ENCODE measurements around the gene PHYHIPL. TPM values are rescaled to one million over a fixed set of nuclear protein-coding genes. Genes with fewer than 3 reads are reported as not detected.

The PHYHIPL gene
- total and polyA plus RNA-seq, 2 of the 4 experiments (the other 2 are of a cell fraction), result not detected

DNA sequence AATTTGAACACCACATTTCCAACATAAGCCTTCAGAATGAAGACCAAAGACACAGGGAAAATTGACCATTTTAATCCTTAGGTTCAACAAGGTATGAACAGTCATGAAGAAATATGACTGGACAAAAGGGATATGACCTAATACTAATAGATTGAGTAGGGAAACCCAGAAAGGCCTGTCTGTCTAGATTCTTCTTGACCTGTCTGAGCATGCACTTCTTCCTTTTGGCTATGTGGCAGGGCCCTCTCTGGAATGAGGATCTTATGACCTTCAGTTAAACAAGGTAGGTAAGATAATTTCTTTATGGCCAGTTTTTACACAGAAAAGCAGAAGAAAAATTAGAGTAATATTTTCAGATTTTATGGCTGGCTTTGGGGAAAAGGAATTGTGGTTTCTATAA is 3.0 kb upstream of the PHYHIPL start:
- Histone ChIP-seq H4K91ac (ENCODE audit: insufficient read depth, low read depth, low read length) (no peak overlapping the region), H3K79me1 (ENCODE audit: low read depth in 1 of 2, low read length in 2 of 2) (no peaks in the 10 kb centered on the region), H3K4me1 (ENCODE audit: control insufficient read depth, insufficient read depth, low read length) (no peaks in the 10 kb centered on the region), H4K5ac (ENCODE audit: low read depth, low read length) (no peak overlapping the region), H2AK5ac (ENCODE audit: low read depth, low read length) (no peak overlapping the region), H3K23ac (ENCODE audit: low read depth, low read length) (no peak overlapping the region), H3K18ac (ENCODE audit: low read depth, low read length) (no peak overlapping the region), H3K36me3 (ENCODE audit: control insufficient read depth, insufficient read depth, low read length) (no peaks in the 10 kb centered on the region), H2BK5ac (ENCODE audit: low read depth, low read length, poor library complexity, severe bottlenecking) (no peak overlapping the region), H2BK20ac (ENCODE audit: low read depth, low read length) (no peak overlapping the region), H2AK9ac (replicated peaks; ENCODE audit: low read depth, low read length, poor library complexity) (no peak overlapping the region), H3K9me3 (ENCODE audit: control insufficient read depth, insufficient read depth, low read length) (no peaks in the 10 kb centered on the region), H3K56ac (ENCODE audit: extremely low read depth, insufficient read depth, low read length) (no peak overlapping the region), H3K4me3 (ENCODE audit: insufficient read depth, low read depth, low read length) (no peak overlapping the region), H4K20me1 (ENCODE audit: insufficient read depth, low read length) (no peaks in the 10 kb centered on the region), H3K14ac (replicated peaks; ENCODE audit: low read depth, low read length) (no peak overlapping the region), H2BK120ac (ENCODE audit: low read depth, low read length) (no peak overlapping the region), H3K27me3 (ENCODE audit: control insufficient read depth, insufficient read depth, low read length) (peaks cover 18% of the 10 kb centered on the region), H3K9me1 (ENCODE audit: insufficient read depth, low read length) (no peaks in the 10 kb centered on the region), H3K4me2 (ENCODE audit: low read depth, low read length) (no peak overlapping the region), H2BK15ac (ENCODE audit: low read depth, low read length) (no peak overlapping the region), H3K27ac (ENCODE audit: insufficient read depth, low read length) (no peak overlapping the region), H3K9ac (ENCODE audit: low read depth, low read length) (no peak overlapping the region), H3K4ac (ENCODE audit: low read depth, low read length) (no peak overlapping the region), H4K8ac (ENCODE audit: low read depth in 2 of 2, low read length in 2 of 2) (no peak overlapping the region), H2AFZ (replicated peaks; ENCODE audit: low read length, poor library complexity) (no peak overlapping the region)
- in situ Hi-C loops (cut with MboI; ENCODE audit: low sequenced_read_pairs) (loop anchor here (10.0 kb wide), 1 partner anchor 389 kb away; no protein-coding TSS in a partner anchor), dilution Hi-C loops (cut with HindIII; ENCODE audit: low sequenced_read_pairs, unreplicated experiment) (no loop called here), intact Hi-C loops (cut with micrococcal nuclease) (no loop called here)
- POLR2A ChIA-PET (ENCODE audit: unreplicated experiment), result no interaction called here
- ATAC-seq (ENCODE audit: low read depth), result no peak
- no peak for DNase-seq
- no TSS peak for BruUV-seq (replicated peaks)
- TF ChIP-seq, protein P1, sequence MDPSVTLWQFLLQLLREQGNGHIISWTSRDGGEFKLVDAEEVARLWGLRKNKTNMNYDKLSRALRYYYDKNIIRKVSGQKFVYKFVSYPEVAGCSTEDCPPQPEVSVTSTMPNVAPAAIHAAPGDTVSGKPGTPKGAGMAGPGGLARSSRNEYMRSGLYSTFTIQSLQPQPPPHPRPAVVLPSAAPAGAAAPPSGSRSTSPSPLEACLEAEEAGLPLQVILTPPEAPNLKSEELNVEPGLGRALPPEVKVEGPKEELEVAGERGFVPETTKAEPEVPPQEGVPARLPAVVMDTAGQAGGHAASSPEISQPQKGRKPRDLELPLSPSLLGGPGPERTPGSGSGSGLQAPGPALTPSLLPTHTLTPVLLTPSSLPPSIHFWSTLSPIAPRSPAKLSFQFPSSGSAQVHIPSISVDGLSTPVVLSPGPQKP (IDR thresholded peaks at IDR 0.05; ENCODE audit: borderline replicate concordance, low read depth, low read length), result no peak
- TF ChIP-seq, protein P2, sequence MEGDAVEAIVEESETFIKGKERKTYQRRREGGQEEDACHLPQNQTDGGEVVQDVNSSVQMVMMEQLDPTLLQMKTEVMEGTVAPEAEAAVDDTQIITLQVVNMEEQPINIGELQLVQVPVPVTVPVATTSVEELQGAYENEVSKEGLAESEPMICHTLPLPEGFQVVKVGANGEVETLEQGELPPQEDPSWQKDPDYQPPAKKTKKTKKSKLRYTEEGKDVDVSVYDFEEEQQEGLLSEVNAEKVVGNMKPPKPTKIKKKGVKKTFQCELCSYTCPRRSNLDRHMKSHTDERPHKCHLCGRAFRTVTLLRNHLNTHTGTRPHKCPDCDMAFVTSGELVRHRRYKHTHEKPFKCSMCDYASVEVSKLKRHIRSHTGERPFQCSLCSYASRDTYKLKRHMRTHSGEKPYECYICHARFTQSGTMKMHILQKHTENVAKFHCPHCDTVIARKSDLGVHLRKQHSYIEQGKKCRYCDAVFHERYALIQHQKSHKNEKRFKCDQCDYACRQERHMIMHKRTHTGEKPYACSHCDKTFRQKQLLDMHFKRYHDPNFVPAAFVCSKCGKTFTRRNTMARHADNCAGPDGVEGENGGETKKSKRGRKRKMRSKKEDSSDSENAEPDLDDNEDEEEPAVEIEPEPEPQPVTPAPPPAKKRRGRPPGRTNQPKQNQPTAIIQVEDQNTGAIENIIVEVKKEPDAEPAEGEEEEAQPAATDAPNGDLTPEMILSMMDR (conservative IDR thresholded peaks at IDR 0.05; ENCODE audit: low read depth, low read length), result no peak
- TF ChIP-seq CHD1 (IDR thresholded peaks at IDR 0.05; ENCODE audit: low read depth, low read length) (no peak), NFE2L2 (IDR thresholded peaks at IDR 0.05; ENCODE audit: low read depth, low read length) (no peak), RCOR1 (IDR thresholded peaks at IDR 0.05; ENCODE audit: insufficient replicate concordance, low read length) (no peak), MAFK (IDR thresholded peaks at IDR 0.05; ENCODE audit: low read depth, low read length) (no peak), SMC3 (IDR thresholded peaks at IDR 0.05; ENCODE audit: low read depth, low read length) (no peak), MXI1 (IDR thresholded peaks at IDR 0.05; ENCODE audit: borderline replicate concordance, low read depth, low read length) (no peak)
- CTCF ChIA-PET, result interaction anchor here (0.7 kb wide), 1 partner anchor 221 kb away, joined by 4 read pairs; no protein-coding TSS in a partner anchor
